ENCODE measurements around the gene SPIN1. TPM values are rescaled to one million over a fixed set of nuclear protein-coding genes. Genes with fewer than 3 reads are reported as not detected.

SPIN1 gene
- total and polyA plus RNA-seq, 2 experiments from 2014 or later, result 49.0 to 158 TPM

DNA sequence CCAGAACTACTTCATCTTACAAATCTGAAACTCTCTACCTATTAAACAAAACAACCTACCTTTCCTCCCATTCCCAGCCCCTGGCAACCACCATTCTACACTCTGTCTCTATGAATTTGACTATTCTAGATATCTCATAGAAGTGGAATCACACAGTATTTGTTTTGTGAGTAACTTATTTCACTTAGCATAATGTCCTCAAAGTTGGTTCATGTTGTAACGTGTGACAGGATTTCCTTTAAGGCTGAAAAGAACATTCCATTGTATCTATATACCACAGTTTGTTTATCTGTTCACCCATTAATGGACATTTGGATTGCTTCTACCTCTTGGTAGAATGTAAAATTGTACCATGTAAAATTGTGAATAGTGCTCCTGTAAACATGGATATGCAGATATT is 76.6 kb downstream of the SPIN1 start (continued):
- TF ChIP-seq, protein P1, sequence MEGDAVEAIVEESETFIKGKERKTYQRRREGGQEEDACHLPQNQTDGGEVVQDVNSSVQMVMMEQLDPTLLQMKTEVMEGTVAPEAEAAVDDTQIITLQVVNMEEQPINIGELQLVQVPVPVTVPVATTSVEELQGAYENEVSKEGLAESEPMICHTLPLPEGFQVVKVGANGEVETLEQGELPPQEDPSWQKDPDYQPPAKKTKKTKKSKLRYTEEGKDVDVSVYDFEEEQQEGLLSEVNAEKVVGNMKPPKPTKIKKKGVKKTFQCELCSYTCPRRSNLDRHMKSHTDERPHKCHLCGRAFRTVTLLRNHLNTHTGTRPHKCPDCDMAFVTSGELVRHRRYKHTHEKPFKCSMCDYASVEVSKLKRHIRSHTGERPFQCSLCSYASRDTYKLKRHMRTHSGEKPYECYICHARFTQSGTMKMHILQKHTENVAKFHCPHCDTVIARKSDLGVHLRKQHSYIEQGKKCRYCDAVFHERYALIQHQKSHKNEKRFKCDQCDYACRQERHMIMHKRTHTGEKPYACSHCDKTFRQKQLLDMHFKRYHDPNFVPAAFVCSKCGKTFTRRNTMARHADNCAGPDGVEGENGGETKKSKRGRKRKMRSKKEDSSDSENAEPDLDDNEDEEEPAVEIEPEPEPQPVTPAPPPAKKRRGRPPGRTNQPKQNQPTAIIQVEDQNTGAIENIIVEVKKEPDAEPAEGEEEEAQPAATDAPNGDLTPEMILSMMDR (conservative IDR thresholded peaks at IDR 0.05; ENCODE audit: low read depth in 2 of 2), result no peak
- TF ChIP-seq ZNF114 (CRISPR knock-in tag; IDR thresholded peaks at IDR 0.05) (no peak), ZNF331 (CRISPR knock-in tag; IDR thresholded peaks at IDR 0.05; ENCODE audit: low read depth) (no peak), ETS1 (IDR thresholded peaks at IDR 0.05) (no peak)
- TF ChIP-seq, protein P2, sequence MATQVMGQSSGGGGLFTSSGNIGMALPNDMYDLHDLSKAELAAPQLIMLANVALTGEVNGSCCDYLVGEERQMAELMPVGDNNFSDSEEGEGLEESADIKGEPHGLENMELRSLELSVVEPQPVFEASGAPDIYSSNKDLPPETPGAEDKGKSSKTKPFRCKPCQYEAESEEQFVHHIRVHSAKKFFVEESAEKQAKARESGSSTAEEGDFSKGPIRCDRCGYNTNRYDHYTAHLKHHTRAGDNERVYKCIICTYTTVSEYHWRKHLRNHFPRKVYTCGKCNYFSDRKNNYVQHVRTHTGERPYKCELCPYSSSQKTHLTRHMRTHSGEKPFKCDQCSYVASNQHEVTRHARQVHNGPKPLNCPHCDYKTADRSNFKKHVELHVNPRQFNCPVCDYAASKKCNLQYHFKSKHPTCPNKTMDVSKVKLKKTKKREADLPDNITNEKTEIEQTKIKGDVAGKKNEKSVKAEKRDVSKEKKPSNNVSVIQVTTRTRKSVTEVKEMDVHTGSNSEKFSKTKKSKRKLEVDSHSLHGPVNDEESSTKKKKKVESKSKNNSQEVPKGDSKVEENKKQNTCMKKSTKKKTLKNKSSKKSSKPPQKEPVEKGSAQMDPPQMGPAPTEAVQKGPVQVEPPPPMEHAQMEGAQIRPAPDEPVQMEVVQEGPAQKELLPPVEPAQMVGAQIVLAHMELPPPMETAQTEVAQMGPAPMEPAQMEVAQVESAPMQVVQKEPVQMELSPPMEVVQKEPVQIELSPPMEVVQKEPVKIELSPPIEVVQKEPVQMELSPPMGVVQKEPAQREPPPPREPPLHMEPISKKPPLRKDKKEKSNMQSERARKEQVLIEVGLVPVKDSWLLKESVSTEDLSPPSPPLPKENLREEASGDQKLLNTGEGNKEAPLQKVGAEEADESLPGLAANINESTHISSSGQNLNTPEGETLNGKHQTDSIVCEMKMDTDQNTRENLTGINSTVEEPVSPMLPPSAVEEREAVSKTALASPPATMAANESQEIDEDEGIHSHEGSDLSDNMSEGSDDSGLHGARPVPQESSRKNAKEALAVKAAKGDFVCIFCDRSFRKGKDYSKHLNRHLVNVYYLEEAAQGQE (IDR thresholded peaks at IDR 0.05; ENCODE audit: unreplicated experiment), result no peak

DNA sequence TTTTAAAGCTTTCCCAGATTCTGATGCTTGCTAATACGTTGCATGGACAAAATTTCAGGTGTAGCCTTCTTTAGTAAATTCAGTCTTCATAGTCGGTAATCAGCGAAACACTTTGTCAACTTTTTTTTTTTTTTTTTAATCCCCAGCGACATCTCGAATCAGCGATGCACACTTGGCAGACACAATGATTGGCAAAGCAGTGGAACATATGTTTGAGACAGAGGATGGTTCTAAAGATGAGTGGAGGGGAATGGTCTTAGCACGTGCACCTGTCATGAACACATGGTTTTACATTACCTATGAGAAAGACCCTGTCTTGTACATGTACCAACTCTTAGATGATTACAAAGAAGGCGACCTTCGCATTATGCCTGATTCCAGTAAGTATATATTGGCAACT is 80.0 kb downstream of the SPIN1 start:
- Histone ChIP-seq H3K9me2 (ENCODE audit: insufficient read depth) (no peaks in the 10 kb centered on the region), H3K36me3 (ENCODE audit: insufficient read depth) (0 out of 2 replicates have a peak, but pooled peaks cover 4% of the 10 kb centered on the region), H3K4me2 (no peak overlapping the region), H3K4me3 (no peak overlapping the region), H4K20me1 (replicated peaks; ENCODE audit: insufficient read depth) (peaks cover 13% of the 10 kb centered on the region), H3F3A (replicated peaks; ENCODE audit: low read depth) (no peaks in the 10 kb centered on the region), H3K27me3 (ENCODE audit: insufficient read depth) (no peaks in the 10 kb centered on the region), H2AFZ (no peak overlapping the region), H3K4me1 (ENCODE audit: insufficient read depth) (no peaks in the 10 kb centered on the region), H3K79me2 (replicated peaks; ENCODE audit: insufficient read depth) (peaks cover 99% of the 10 kb centered on the region), H3K27ac (ENCODE audit: low read depth) (no peak overlapping the region)
- Mint-ChIP-seq H3K4me1 (peaks cover 12% of the 10 kb centered on the region), H3K27me3 (ENCODE audit: insufficient read depth, low read depth, poor library complexity) (no peaks in the 10 kb centered on the region), H3K4me3 (no peak overlapping the region), H3K27ac (no peak overlapping the region), H3K9me3 (no peaks in the 10 kb centered on the region), H3K36me3 (ENCODE audit: low read depth) (peaks cover 57% of the 10 kb centered on the region)
- DNase-seq (ENCODE audit: low spot score) (no peak), ATAC-seq (no peak)
- TF ChIP-seq JUNB (IDR thresholded peaks at IDR 0.05; ENCODE audit: unreplicated experiment), result no peak
- no peak for TF ChIP-seq EZH2phosphoT487 (IDR thresholded peaks at IDR 0.05; ENCODE audit: unreplicated experiment)
- no peak for TF ChIP-seq EZH2 (IDR thresholded peaks at IDR 0.05; ENCODE audit: low read depth, unreplicated experiment)
- TF ChIP-seq ZNF114 (CRISPR knock-in tag; IDR thresholded peaks at IDR 0.05), result no peak
- TF ChIP-seq, protein P1 (conservative IDR thresholded peaks at IDR 0.05; ENCODE audit: low read depth in 2 of 2), result no peak
- TF ChIP-seq STAT1 (IDR thresholded peaks at IDR 0.05; ENCODE audit: unreplicated experiment), result no peak
- TF ChIP-seq NANOG (IDR thresholded peaks at IDR 0.05; ENCODE audit: borderline replicate concordance), result no peak
- no peak for TF ChIP-seq POLR2AphosphoS5 (IDR thresholded peaks at IDR 0.05; ENCODE audit: low read depth)
- TF ChIP-seq CREB1 (CRISPR knock-in tag; IDR thresholded peaks at IDR 0.05; ENCODE audit: low read depth), result no peak
